Epithelial cell of proximal tubule (primary cell): ENCODE data around the gene HAGHL. TPM values are rescaled to one million over a fixed set of nuclear protein-coding genes. Genes with fewer than 3 reads are reported as not detected.

ENCODE experiments used
- DNase-seq: peaks from one replicate; pipeline ENCODE4 v3.0.0-alpha.2; 2011; ENCODE audit warnings: low read depth
- H3K4me3 ChIP-seq: 2 replicates; pipeline ENCODE4 v1.5.1; 2011; ENCODE audit warnings: low read depth, mild to moderate bottlenecking, low read length
- CTCF ChIP-seq: conservative IDR thresholded peaks from 2 replicates; pipeline ENCODE4 v1.5.1; 2012; ENCODE audit warnings: low read depth, mild to moderate bottlenecking, low read length
- total RNA-seq: library from RNA; depleted of rRNA; stranded (reverse); fragments of >200 nt; gene quantifications from 2 replicates; pipeline ENCODE4 v1.2.3, GENCODE V29; 2015

HAGHL gene
- total RNA-seq, 1 donor from 2014 or later: 15.5 TPM

GRCh38 chr16:759110-759910, 32.4 kb downstream of the HAGHL start:
- no peak overlapping the region for H3K4me3 ChIP-seq
- DNase-seq: no peak
- no peak for TF ChIP-seq CTCF

DNA sequence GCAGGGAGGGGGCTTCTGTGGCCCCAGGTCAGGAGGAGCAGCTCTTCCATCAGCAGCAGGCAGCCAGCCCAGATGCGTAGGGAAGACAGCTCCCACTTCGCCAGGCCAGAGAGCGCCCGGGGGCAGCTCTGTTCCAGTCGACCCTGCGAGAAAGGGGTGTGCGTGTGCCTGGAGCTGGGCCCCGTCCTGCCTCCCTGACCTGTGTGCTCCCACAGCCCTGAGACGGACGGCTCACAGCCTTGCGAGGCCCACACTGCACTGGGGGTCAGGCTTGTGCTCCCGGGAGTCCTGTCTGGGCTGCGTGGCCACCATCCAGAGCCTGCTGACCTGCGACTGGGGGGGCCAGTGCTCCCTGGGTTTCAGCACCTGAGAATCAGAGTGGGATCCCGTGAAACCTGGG, 33.2 kb downstream of the HAGHL start:
- no peak for DNase-seq
- TF ChIP-seq CTCF: no peak
- H3K4me3 ChIP-seq: no peak overlapping the region

GRCh38 chr16:760545-761343, 33.8 kb downstream of the HAGHL start, which contains the start of gene MSLN:
Gene MSLN (plus strand): TSS chr16:760734. CDS start chr16:762681, 1,947 bp downstream.
- H3K4me3 ChIP-seq: no peak within 1 kb of the TSS
- no peak for TF ChIP-seq CTCF
- DNase-seq: no peak

- no peak for TF ChIP-seq CTCF
- no peak overlapping the region for H3K4me3 ChIP-seq
- no peak for DNase-seq
Measured at GRCh38 chr16:761625-762513, 35.0 kb downstream of the HAGHL start.

DNA sequence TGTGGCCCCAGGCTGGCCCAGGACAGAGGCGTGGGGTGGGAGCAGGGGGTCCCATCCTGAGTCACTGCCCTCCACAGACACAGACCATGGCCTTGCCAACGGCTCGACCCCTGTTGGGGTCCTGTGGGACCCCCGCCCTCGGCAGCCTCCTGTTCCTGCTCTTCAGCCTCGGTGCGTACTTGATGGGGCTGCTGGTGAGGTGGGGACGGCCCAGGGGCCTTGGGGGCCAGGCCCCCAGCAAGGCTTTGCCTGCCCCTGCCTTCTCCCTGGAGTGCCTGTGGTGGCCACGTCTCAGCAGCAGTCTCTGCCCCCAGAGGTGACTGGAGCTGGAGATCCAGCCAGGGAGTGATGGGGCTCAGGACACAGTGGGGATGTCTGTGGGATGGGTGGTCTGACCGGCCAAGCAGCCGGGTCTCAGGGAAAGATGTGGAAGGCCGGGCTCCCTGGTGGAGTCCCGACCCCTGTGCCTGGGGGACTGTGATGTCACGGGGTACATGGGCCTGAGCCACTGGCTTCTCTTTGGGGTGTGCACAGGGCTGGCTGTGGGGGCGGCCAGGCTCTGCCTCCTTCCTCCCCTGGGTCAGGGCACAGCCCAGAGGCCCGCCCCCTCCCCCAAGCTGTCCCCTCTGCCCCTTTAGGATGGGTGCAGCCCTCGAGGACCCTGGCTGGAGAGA, 35.8 kb downstream of the HAGHL start:
- no peak for DNase-seq
- H3K4me3 ChIP-seq: no peak overlapping the region
- no peak for TF ChIP-seq CTCF
